ENCODE results near the gene EMC6.

GRCh38 chr17:3689262-3690093 lies 20.9 kb downstream of the EMC6 start:
- TF ChIP-seq POLR2AphosphoS5 (IDR thresholded peaks at IDR 0.05): no peak
- TF ChIP-seq CTCF (IDR thresholded peaks at IDR 0.05): no peak

All from esophagus muscularis mucosa (tissue), 3 donors.